GM21423 (cell line): ENCODE data around the gene DHDH.

Source experiments
- ATAC-seq: cut with Tn5 transposase; IDR thresholded peaks from one replicate; pipeline ENCODE4 v1.9.1; 2021; ENCODE audit warnings: mild to moderate bottlenecking, moderate library complexity; ENCODE audit not compliant: unreplicated experiment

The DHDH gene

DNA sequence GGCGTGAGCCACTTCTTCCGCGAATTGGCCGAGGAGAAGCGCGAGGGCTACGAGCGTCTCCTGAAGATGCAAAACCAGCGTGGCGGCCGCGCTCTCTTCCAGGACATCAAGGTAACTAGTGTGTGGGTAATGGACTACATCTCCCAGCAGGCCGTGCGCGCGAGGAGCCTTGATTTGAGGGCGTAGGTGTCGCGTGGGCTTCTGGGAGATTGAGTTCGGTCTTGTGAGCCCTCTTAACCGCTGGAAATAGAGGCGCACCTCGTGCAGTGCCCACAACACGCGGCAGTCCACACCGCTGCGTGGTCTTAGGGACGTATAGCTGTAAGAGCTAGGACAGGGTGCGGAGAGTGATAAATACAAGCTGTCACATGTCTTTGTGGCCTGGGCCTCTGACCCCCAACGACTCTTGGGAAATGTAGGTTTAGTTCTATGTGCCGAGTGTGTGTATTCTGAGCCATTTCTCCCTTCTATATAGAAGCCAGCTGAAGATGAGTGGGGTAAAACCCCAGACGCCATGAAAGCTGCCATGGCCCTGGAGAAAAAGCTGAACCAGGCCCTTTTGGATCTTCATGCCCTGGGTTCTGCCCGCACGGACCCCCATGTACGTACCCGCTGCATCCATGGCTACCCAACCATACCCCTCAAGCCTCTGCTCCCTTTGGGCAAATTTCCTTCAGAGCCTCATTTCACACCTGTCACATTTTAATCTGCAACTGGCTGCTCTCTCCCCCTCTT lies 32.5 kb downstream of the DHDH start:
- ATAC-seq = peak; percentile 19

GRCh38 chr19:48966541-48967345 lies 33.2 kb downstream of the DHDH start:
- ATAC-seq = no peak

GRCh38 chr19:48967346-48968178 lies 34.1 kb downstream of the DHDH start:
- no peak for ATAC-seq

- ATAC-seq = no peak
Observed at GRCh38 chr19:48968179-48968661, 34.7 kb downstream of the DHDH start.

DNA sequence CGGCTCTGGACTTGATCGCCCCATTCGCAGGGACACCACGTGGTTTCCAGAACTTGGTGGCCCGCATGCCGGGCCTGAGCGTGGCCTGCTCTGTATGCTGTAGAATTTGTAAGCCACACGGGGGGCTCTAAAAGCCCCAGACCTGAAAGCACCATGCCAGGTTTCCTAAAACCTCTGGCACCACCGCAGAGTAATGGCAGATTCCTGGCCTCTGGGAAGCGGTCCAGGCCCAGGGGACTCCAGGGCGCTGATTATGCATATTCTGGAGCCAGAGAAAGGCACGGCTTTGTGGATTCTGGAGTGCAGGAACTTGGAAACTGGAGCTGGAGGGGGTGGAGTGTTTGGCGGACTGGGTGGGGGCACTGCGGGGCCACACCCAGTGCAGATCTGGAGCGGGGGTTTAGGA lies 35.3 kb downstream of the DHDH start:
- ATAC-seq = no peak

DNA sequence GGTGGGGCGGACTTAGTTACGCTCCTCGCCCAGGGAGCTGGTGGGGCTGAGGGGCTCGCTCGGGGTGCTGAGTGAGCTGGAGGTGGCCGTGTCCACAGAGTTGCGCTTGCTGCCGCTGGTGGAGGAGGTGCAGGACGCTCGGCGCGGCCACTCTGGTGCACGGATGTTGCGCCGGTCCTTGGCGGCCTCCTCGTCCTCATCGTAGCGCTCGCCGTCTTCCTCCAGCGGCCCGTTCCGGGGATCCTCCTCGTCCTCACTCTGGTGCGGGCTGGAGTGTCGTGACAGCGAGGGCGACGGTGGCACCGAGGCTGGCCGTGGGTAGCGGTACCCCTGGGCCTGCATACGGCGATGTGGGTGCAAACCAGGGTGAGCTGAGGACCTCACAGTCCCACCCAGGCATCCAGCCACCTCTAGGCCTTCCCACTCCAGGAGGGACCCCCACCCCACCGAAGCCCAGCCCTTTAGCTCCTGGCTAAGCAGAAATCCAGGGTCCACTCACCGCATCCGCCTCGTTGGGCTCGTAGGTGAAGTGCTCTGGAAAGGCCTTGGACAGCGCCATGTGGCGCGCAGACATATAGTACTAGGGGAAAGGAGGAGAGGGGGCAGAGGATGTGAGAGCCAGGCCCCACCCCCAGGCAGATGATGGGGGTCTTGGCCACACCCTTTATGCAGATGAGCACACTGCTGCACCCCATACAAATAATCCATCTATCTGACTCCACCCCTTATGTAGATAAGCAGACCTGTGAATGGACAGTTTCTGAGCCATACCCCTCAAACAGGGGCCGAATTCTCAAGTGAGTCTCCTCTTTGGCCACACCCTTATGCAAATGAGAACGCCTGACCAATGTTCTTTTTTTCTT lies 36.0 kb downstream of the DHDH start:
- ATAC-seq = no peak

GRCh38 chr19:48970139-48970766 lies 36.8 kb downstream of the DHDH start:
- ATAC-seq = no peak

DNA sequence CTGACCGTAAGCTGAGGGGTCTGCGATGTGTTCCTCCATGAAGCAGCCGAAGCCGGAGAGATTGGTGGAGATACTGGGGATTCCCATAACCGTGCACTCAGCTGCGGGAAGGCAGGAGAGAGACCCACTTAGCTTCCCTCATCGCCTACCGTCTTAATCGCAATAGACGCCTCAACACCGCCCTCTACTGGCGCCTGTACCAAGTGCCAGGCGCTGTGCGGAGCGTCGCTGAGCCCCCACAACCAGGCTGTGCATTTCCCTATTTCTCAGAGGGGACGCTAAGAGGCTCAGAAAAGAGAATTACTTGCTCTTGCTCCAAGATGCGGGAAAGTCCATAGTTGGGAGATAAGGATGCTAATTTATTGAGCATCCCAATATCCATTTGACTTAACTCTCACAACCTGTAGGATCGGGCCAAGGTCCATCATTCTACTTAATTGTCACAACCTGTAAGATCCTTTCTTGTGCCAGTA lies 37.5 kb downstream of the DHDH start:
- ATAC-seq = no peak

GRCh38 chr19:48975947-48976847 lies 42.7 kb downstream of the DHDH start:
- ATAC-seq = no peak

DNA sequence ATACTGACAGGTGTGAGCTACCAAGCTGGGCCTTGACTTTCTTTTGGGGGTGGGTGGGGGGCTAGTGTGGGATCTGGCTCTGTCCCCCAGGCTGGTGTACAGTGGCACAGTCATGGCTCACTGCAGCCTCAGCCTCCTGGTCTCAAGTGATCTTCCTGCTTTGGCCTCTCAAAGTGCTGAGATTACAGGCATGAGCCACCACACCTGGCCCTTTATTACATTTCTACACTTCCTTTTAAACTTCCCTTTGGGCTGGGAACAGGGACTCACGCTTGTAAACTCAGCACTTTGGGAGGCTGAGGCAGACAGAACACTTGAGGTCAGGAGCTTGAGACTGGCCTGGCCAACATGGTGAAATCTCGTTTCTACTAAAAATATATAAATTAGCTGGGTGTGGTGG lies 43.6 kb downstream of the DHDH start:
- ATAC-seq = no peak

DNA sequence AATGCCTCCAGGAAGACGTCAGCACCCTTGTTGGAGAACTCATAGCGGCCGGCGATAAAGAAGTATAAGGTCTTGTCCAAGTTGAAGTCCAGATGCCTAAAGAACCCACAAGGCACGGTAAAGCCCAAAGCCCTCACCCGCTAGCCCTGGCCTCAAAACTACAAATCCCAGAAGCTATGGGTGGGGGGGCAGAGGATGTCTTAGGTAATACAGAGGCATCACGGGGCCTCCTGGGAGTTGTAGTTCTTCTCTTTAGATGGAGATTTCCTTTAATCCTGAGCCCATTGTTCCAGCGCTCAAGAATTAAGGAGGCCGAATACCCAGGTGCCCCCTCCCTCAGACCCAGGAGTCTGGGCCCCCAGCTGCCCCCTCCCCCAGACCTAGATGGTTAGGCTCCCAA lies 48.8 kb downstream of the DHDH start:
- no peak for ATAC-seq

GRCh38 chr19:48985711-48986110 lies 52.2 kb downstream of the DHDH start:
- no peak for ATAC-seq

GRCh38 chr19:48986211-48986610 lies 52.7 kb downstream of the DHDH start:
- no peak for ATAC-seq

- ATAC-seq = no peak
Observed at GRCh38 chr19:48987323-48987722, 53.8 kb downstream of the DHDH start.

GRCh38 chr19:48988286-48988685 lies 54.8 kb downstream of the DHDH start:
- no peak for ATAC-seq

DNA sequence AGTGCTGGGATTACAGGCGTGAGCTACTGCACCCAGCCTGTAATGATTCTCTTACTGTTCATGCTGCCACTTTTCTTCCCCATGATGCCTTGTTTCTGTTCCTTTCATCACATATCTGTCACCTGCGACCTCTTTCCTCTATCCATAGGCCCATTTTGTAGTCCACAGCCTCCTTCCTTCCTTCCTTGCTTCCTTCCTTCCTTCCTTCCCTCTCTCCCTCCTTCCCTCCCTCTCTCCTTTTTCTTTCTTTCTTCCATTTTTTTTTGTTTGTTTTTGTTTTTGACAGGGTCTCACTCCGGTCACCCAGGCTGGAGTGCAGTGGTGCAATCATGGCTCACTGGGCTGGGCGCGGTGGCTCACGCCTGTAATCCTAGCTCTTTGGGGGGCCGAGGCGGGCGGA lies 55.4 kb downstream of the DHDH start:
- no peak for ATAC-seq

GRCh38 chr19:48989701-48990291 lies 56.3 kb downstream of the DHDH start:
- no peak for ATAC-seq

GRCh38 chr19:48990400-48990799 lies 56.9 kb downstream of the DHDH start:
- no peak for ATAC-seq
